H9 (cell line): ENCODE results near the gene KLHL4. TPM values are rescaled to one million over a fixed set of nuclear protein-coding genes. Genes with fewer than 3 reads are reported as not detected.

ENCODE experiments used
- DNase-seq: peaks from one replicate; pipeline ENCODE4 v3.0.0-alpha.2; 2017
- H2AFZ ChIP-seq: one replicate; pipeline ENCODE4 v1.6.1; 2013; ENCODE audit warnings: mild to moderate bottlenecking, low read length, control low read depth, moderate library complexity
- H2AK5ac ChIP-seq: 2 replicates; pipeline ENCODE4 v1.6.1; 2013; ENCODE audit warnings: low read length, control low read depth, mixed read lengths; ENCODE audit not compliant: insufficient read length
- H2BK120ac ChIP-seq: one replicate; pipeline ENCODE4 v1.6.1; 2013; ENCODE audit warnings: low read depth, mild to moderate bottlenecking, low read length, control low read depth, inconsistent platforms; ENCODE audit not compliant: poor library complexity, severe bottlenecking
- H2BK12ac ChIP-seq: 2 replicates; pipeline ENCODE4 v1.6.1; 2013; ENCODE audit warnings: low read length, control low read depth, mixed read lengths, low read depth; ENCODE audit not compliant: insufficient read length
- H2BK15ac ChIP-seq: 2 replicates; pipeline ENCODE4 v1.6.1; 2013; ENCODE audit warnings: low read depth, low read length, control low read depth
- H2BK20ac ChIP-seq: one replicate; pipeline ENCODE4 v1.6.1; 2013; ENCODE audit warnings: low read depth, mild to moderate bottlenecking, low read length, control low read depth, inconsistent platforms; ENCODE audit not compliant: poor library complexity, severe bottlenecking
- H2BK5ac ChIP-seq: 2 replicates; pipeline ENCODE4 v1.6.1; 2013; ENCODE audit warnings: low read length, control low read depth, mixed read lengths; ENCODE audit not compliant: insufficient read length
- H3K14ac ChIP-seq: 2 replicates; pipeline ENCODE4 v1.6.1; 2013; ENCODE audit warnings: low read length, control low read depth; ENCODE audit not compliant: insufficient read depth
- H3K18ac ChIP-seq: 2 replicates; pipeline ENCODE4 v1.6.1; 2013; ENCODE audit warnings: low read depth, mild to moderate bottlenecking, mixed read lengths, low read length, control low read depth; ENCODE audit not compliant: insufficient read length
- H3K23ac ChIP-seq: 2 replicates; pipeline ENCODE4 v1.6.1; 2013; ENCODE audit warnings: low read length, control low read depth, mixed read lengths, low read depth; ENCODE audit not compliant: insufficient read length
- H3K23me2 ChIP-seq: 2 replicates; pipeline ENCODE4 v1.6.1; 2013; ENCODE audit warnings: low read depth, mild to moderate bottlenecking, mixed read lengths, low read length, control low read depth; ENCODE audit not compliant: insufficient read length, poor library complexity, severe bottlenecking
- H3K27ac ChIP-seq: 2 replicates; pipeline ENCODE4 v1.5.1; 2013; ENCODE audit warnings: low read length, control low read depth, mixed read lengths, low read depth; ENCODE audit not compliant: insufficient read length
- H3K27me3 ChIP-seq: 2 replicates; pipeline ENCODE4 v1.6.1; 2013; ENCODE audit warnings: low read length, control low read depth, inconsistent platforms; ENCODE audit not compliant: insufficient read depth
- H3K4ac ChIP-seq: 2 replicates; pipeline ENCODE4 v1.6.1; 2013; ENCODE audit warnings: low read depth, mild to moderate bottlenecking, control low read depth, inconsistent platforms, low read length, moderate library complexity
- H3K4me1 ChIP-seq: 2 replicates; pipeline ENCODE4 v1.6.1; 2013; ENCODE audit warnings: low read length, control low read depth, inconsistent platforms; ENCODE audit not compliant: insufficient read depth
- H3K4me2 ChIP-seq: 2 replicates; pipeline ENCODE4 v1.6.1; 2013; ENCODE audit warnings: low read length, control low read depth, mixed read lengths; ENCODE audit not compliant: insufficient read length, insufficient read depth
- H3K56ac ChIP-seq: 2 replicates; pipeline ENCODE4 v1.6.1; 2013; ENCODE audit warnings: low read depth, mild to moderate bottlenecking, mixed read lengths, low read length, control low read depth; ENCODE audit not compliant: insufficient read length
- H3K79me1 ChIP-seq: 2 replicates; pipeline ENCODE4 v1.6.1; 2013; ENCODE audit warnings: low read depth, mild to moderate bottlenecking, moderate library complexity, low read length, control low read depth, inconsistent platforms; ENCODE audit not compliant: insufficient read depth, poor library complexity, severe bottlenecking
- H3K79me2 ChIP-seq: 2 replicates; pipeline ENCODE4 v1.6.1; 2013; ENCODE audit warnings: low read length, control low read depth, inconsistent platforms; ENCODE audit not compliant: insufficient read depth
- H3K9ac ChIP-seq: 2 replicates; pipeline ENCODE4 v1.6.1; 2013; ENCODE audit warnings: low read length, control low read depth, mixed read lengths; ENCODE audit not compliant: insufficient read length; ENCODE audit errors: extremely low read depth
- H3K9me3 ChIP-seq: one replicate; pipeline ENCODE4 v1.6.1; 2013; ENCODE audit warnings: low read depth, low read length, inconsistent platforms; ENCODE audit not compliant: control insufficient read depth
- H3T11ph ChIP-seq: one replicate; pipeline ENCODE4 v1.6.1; 2013; ENCODE audit warnings: mild to moderate bottlenecking, low read length, control low read depth, inconsistent platforms
- H4K20me1 ChIP-seq: one replicate; pipeline ENCODE4 v1.6.1; 2013; ENCODE audit not compliant: control insufficient read depth, insufficient read length, insufficient read depth
- H4K5ac ChIP-seq: 2 replicates; pipeline ENCODE4 v1.6.1; 2013; ENCODE audit warnings: low read depth, mild to moderate bottlenecking, mixed read lengths, low read length, control low read depth; ENCODE audit not compliant: insufficient read length
- H4K8ac ChIP-seq: replicated peaks from 2 replicates; pipeline ENCODE4 v1.6.1; 2013; ENCODE audit warnings: low read length, control low read depth, mixed read lengths, low read depth; ENCODE audit not compliant: insufficient read length
- H4K91ac ChIP-seq: 2 replicates; pipeline ENCODE4 v1.6.1; 2013; ENCODE audit warnings: low read depth, mild to moderate bottlenecking, moderate library complexity, mixed read lengths, low read length, control low read depth; ENCODE audit not compliant: insufficient read length
- H3K27ac Mint-ChIP-seq, 3 experiments: 2 replicates in 2 of 3; 3 replicates in 1 of 3; pipeline ENCODE4 v1.8.0; 2020 to 2021; ENCODE audit warnings: mixed read lengths in 3 of 3, mild to moderate bottlenecking in 1 of 3, moderate library complexity in 1 of 3
- H3K27me3 Mint-ChIP-seq: 2 replicates; pipeline ENCODE4 v1.8.0; 2021; ENCODE audit warnings: low read depth, mild to moderate bottlenecking, moderate library complexity, mixed read lengths
- H3K36me3 Mint-ChIP-seq, 3 experiments: 2 replicates in 2 of 3; 3 replicates in 1 of 3; pipeline ENCODE4 v1.8.0; 2020 to 2021; ENCODE audit warnings: low read depth in 3 of 3, mixed read lengths in 3 of 3; ENCODE audit not compliant: insufficient read depth in 1 of 3
- H3K4me1 Mint-ChIP-seq, 2 experiments: 2 replicates each; pipeline ENCODE4 v1.8.0; 2020; ENCODE audit warnings: mixed read lengths in 2 of 2
- H3K4me3 Mint-ChIP-seq, 2 experiments: 2 replicates in 1 of 2; 3 replicates in 1 of 2; pipeline ENCODE4 v1.8.0; 2020 to 2021; ENCODE audit warnings: mild to moderate bottlenecking in 2 of 2, mixed read lengths in 2 of 2, moderate library complexity in 1 of 2
- H3K9me3 Mint-ChIP-seq, 2 experiments: 2 replicates in 1 of 2; 3 replicates in 1 of 2; pipeline ENCODE4 v1.8.0; 2020; ENCODE audit warnings: mild to moderate bottlenecking in 2 of 2, mixed read lengths in 2 of 2, moderate library complexity in 1 of 2
- CTCF ChIP-seq: fragments of 200-600 bp; sonication (generic); conservative IDR thresholded peaks from 3 replicates; pipeline ENCODE4 v1.8.0; 2021; ENCODE audit warnings: antibody characterized with exemption, mild to moderate bottlenecking
- WGBS: extraction: QIAGEN DNeasy Blood & Tissue Kit; methylation state at CpG from one replicate; pipeline ENCODE4 v1.1.7; 2013; ENCODE audit warnings: missing lambda C conversion rate, low lambda C conversion rate, mixed read lengths; ENCODE audit not compliant: insufficient read length; ENCODE audit errors: extremely low coverage; 5-methylcytosine and 5-hydroxymethylcytosine counted together
- total RNA-seq: library from RNA; stranded (reverse); gene quantifications from 2 replicates; pipeline ENCODE4 v1.2.1, GENCODE V29; 2021

The KLHL4 gene
- total RNA-seq, 1 experiment from 2014 or later = 22.3 TPM

DNA sequence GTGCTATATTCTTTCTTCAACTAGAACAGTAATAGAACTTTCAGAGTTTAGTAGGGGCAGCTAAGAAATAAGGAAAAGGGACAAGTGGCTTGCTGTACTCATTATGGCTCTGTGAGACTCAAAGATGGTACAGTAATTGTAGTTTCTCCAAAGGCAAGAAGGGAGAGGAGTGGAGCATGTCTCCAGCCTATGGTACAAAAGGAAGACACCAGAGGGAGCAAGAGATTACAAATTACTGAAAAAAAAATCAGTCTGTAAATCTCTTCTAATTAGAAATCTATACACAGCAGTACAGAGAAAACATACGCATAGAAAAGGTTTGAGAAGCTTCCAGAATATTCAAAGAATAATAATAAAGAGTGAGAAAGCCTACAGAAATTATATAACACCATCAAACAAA is 61.4 kb downstream of the KLHL4 start:
- no peaks in the 10 kb centered on the region for H4K20me1 ChIP-seq
- no peak overlapping the region for H3K18ac ChIP-seq
- H2BK20ac ChIP-seq = no peak overlapping the region
- Mint-ChIP-seq H3K9me3 (no peaks in the 10 kb centered on the region; a peak in 2 of 5 replicates), H3K36me3 (peaks cover 6 to 18% (median 16%) of the 10 kb centered on the region in 3 experiments), H3K27me3 (no peaks in the 10 kb centered on the region), H3K27ac (peak overlapping the region in 1 of 3 experiments; percentile 85; a peak in 2 of 7 replicates), H3K4me1 (peaks cover 4 to 14% of the 10 kb centered on the region in 2 experiments; a peak in 3 of 4 replicates), H3K4me3 (no peak overlapping the region)
- H3K23ac ChIP-seq = no peak overlapping the region
- no peak overlapping the region for H4K8ac ChIP-seq
- H3K4me1 ChIP-seq = no peaks in the 10 kb centered on the region
- H3T11ph ChIP-seq = no peak overlapping the region
- WGBS = no CpG with 5 or more reads among the region's 1 CpG
- DNase-seq = no peak
- no peak overlapping the region for H3K9ac ChIP-seq
- no peak overlapping the region for H2BK5ac ChIP-seq
- no peak overlapping the region for H2AK5ac ChIP-seq
- H3K27ac ChIP-seq = no peak overlapping the region
- no peak overlapping the region for H3K14ac ChIP-seq
- no peak overlapping the region for H3K4ac ChIP-seq
- peak; percentile 64 for TF ChIP-seq CTCF
- H4K5ac ChIP-seq = no peak overlapping the region
- no peaks in the 10 kb centered on the region for H3K23me2 ChIP-seq
- no peaks in the 10 kb centered on the region for H3K79me2 ChIP-seq
- no peaks in the 10 kb centered on the region for H3K27me3 ChIP-seq
- H2BK12ac ChIP-seq = no peak overlapping the region
- no peak overlapping the region for H2AFZ ChIP-seq
- no peak overlapping the region for H3K56ac ChIP-seq
- no peak overlapping the region for H4K91ac ChIP-seq
- no peak overlapping the region for H2BK15ac ChIP-seq
- H2BK120ac ChIP-seq = no peak overlapping the region
- no peaks in the 10 kb centered on the region for H3K9me3 ChIP-seq
- no peaks in the 10 kb centered on the region for H3K79me1 ChIP-seq
- no peak overlapping the region for H3K4me2 ChIP-seq
